Activated naive CD8-positive, alpha-beta T cell treated with anti-CD3 and anti-CD28 coated beads, Interleukin-2, amount 10 ng/mL, durations not matched to agents 7 days and 5 days (primary cell): Measurements from ENCODE around the gene FAM221A. TPM values are rescaled to one million over a fixed set of nuclear protein-coding genes. Genes with fewer than 3 reads are reported as not detected.
"Not testable (repeated sequence)": the region's sequence is repeated elsewhere in the genome, so short reads cannot be mapped to it uniquely, and the experiment has no call there.

Source experiments
- ATAC-seq: fragments of 150-1000 bp; cut with Tn5 transposase; one replicate; pipeline ENCODE4 v1.10.0; 2021; ENCODE audit warnings: low read depth, moderate library complexity
- POLR2A ChIA-PET: fragments of 350-600 bp; sonication (Branson Sonifier 250); formaldehyde crosslinking; loops from one replicate; lab custom pipeline; 2021; ENCODE audit warnings: antibody characterized with exemption; lab: Charles Lee
- DNase-seq: peaks from one replicate; pipeline ENCODE4 v3.0.0; 2021
- H3K27ac Mint-ChIP-seq: one replicate; pipeline ENCODE4 v1.8.0; 2022; ENCODE audit warnings: mild to moderate bottlenecking, mixed read lengths
- H3K27me3 Mint-ChIP-seq: one replicate; pipeline ENCODE4 v1.8.0; 2022; ENCODE audit warnings: mild to moderate bottlenecking, moderate library complexity, mixed read lengths
- H3K36me3 Mint-ChIP-seq: one replicate; pipeline ENCODE4 v1.8.0; 2021; ENCODE audit warnings: mild to moderate bottlenecking, mixed read lengths
- H3K4me1 Mint-ChIP-seq: one replicate; pipeline ENCODE4 v1.8.0; 2021; ENCODE audit warnings: mixed read lengths
- H3K4me3 Mint-ChIP-seq: one replicate; pipeline ENCODE4 v1.8.0; 2022; ENCODE audit warnings: mild to moderate bottlenecking, moderate library complexity, mixed read lengths
- H3K9me3 Mint-ChIP-seq: one replicate; pipeline ENCODE4 v1.8.0; 2021; ENCODE audit warnings: mixed read lengths
- total RNA-seq, 2 experiments: library from RNA; stranded (reverse); gene quantifications; one replicate each; pipeline ENCODE4 v1.2.3, GENCODE V29; 2021

The FAM221A gene
- total RNA-seq, 2 experiments from 2014 or later = 5.8 to 6.2 TPM

DNA sequence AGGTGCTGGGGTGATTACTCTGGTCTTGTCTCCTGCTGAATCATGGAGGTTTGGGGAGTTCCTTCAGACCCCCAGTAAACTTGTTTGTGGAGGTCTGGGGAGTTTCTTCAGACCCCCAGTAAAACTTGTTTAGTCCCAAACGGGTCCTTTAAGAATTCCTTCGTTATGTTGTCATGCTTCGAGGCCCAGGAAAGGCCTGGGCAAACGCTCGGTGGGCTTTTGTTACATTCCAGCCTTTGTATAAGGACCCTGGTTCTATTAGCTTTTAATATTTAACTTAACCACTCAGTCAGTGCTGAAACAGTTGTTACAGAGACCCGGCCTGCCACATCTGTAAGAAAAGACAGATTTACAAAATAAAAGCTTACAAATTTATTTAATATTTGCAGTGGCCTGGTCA, 4.0 kb downstream of the FAM221A start:
- H3K27me3 Mint-ChIP-seq, H3K36me3 Mint-ChIP-seq, POLR2A ChIA-PET: not testable (repeated sequence)

DNA sequence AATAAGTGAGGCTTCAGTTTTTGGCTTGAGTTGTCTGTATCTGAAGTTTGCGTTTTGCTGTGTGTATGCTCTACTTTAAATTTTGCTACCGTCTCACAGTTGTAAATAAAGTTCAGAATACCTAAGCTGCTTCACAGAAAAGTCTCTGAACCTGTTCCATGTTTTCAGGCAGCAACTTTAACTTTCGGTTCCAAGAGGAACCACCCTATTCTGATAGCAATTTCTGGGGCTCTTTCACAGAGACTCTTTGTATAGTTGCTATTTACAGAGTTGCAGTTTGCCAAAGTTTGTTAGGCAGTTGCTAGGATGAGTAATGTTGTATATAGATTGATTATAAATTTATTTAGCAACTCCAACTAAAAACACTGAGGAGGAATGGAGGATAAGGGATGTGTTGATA, 5.7 kb downstream of the FAM221A start:
- peaks cover 7% of the 10 kb centered on the region for H3K36me3 Mint-ChIP-seq
- no peaks in the 10 kb centered on the region for H3K27me3 Mint-ChIP-seq
- no peaks in the 10 kb centered on the region for H3K9me3 Mint-ChIP-seq
- H3K27ac Mint-ChIP-seq = no peak overlapping the region
- peaks cover 2% of the 10 kb centered on the region for H3K4me1 Mint-ChIP-seq
- POLR2A ChIA-PET = no interaction called here
- ATAC-seq (no peak), DNase-seq (no peak)
- H3K4me3 Mint-ChIP-seq = no peak overlapping the region

More for the DNA sequence above, 4.0 kb downstream of the FAM221A start:
- not testable (repeated sequence) for H3K27ac Mint-ChIP-seq, ATAC-seq, H3K9me3 Mint-ChIP-seq, H3K4me3 Mint-ChIP-seq, DNase-seq, H3K4me1 Mint-ChIP-seq

DNA sequence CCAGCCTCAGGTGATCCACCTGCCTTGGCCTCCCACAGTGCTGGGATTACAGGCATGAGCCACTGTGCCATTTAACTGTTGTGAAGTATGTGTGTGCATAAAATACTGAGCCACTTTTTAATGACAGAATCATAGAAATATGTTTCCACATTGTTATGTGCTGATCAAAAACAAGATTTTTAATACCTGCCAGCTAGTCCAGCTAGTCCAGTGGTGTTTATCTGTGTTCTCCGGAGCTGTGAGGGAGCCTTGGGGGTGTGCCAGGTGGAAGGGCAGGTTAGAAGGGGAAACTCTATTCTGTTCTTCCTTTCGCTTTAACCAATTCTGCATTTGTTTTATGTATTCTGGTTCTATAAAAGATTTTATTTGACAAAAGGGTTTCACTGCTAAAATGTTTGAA, 7.0 kb downstream of the FAM221A start:
- POLR2A ChIA-PET = no interaction called here
- no peak overlapping the region for H3K4me3 Mint-ChIP-seq
- no peaks in the 10 kb centered on the region for H3K9me3 Mint-ChIP-seq
- H3K27ac Mint-ChIP-seq = no peak overlapping the region
- no peak for DNase-seq
- H3K36me3 Mint-ChIP-seq = peaks cover 7% of the 10 kb centered on the region
- ATAC-seq = no peak
- H3K4me1 Mint-ChIP-seq = peaks cover 1% of the 10 kb centered on the region
- no peaks in the 10 kb centered on the region for H3K27me3 Mint-ChIP-seq

DNA sequence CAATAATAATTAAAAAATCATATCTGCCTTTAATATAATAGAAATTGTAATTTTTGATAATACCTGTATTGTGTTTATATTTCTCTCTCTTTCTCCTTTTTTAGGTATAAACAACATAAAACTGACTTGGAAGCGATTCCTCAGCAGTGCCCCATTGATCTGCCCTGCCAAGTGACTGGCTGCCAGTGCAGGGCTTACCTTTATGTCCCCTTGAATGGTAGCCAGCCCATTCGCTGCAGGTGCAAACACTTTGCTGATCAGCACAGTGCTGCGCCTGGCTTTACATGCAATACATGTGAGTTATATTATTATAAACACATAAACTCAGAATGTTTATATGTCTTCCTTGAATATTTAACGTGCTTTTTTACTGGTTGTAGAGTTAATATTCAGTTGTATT, 9.2 kb downstream of the FAM221A start:
- no peak overlapping the region for H3K4me3 Mint-ChIP-seq
- H3K27ac Mint-ChIP-seq = no peak overlapping the region
- POLR2A ChIA-PET = no interaction called here
- peaks cover 16% of the 10 kb centered on the region for H3K36me3 Mint-ChIP-seq
- ATAC-seq (no peak), DNase-seq (no peak)
- H3K4me1 Mint-ChIP-seq = no peaks in the 10 kb centered on the region
- no peaks in the 10 kb centered on the region for H3K27me3 Mint-ChIP-seq
- no peaks in the 10 kb centered on the region for H3K9me3 Mint-ChIP-seq

DNA sequence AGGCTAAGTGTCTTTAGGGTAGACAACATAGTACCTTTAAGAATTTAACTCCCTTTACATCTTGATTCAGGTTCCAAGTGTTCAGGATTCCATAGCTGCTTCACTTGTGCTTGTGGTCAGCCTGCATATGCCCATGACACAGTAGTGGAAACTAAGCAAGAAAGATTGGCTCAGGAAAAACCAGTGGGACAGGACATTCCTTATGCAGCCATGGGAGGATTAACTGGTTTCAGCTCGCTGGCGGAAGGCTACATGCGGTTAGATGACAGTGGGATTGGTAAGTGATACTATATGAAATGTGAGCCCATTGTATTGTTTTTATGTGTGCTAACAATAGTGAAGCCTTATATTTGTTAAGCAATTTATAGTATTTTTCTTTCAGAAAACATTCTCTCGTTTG, 11.3 kb downstream of the FAM221A start:
- H3K4me3 Mint-ChIP-seq = no peak overlapping the region
- no peak overlapping the region for H3K27ac Mint-ChIP-seq
- POLR2A ChIA-PET = no interaction called here
- no peaks in the 10 kb centered on the region for H3K27me3 Mint-ChIP-seq
- no peaks in the 10 kb centered on the region for H3K4me1 Mint-ChIP-seq
- H3K36me3 Mint-ChIP-seq = peaks cover 19% of the 10 kb centered on the region
- ATAC-seq = no peak
- no peak for DNase-seq
- no peaks in the 10 kb centered on the region for H3K9me3 Mint-ChIP-seq

DNA sequence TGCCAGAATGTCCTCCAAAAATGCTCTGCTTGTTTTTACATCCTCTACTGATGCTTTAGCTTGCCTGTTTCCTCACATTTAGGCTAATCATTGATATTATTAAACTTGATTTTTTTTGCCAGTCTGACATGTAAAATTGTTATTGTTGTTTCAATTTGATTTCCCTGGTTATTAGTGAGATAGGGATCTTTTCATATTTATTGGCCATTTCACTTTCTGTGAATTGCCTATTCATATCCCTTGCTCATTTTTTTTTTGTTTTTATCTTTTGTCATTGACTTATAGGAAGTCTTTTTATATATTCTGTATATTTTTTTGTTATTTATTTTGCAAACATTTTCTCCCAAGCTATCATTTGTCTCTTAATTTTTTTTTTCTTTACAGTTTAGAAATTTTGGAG, 13.2 kb downstream of the FAM221A start:
- POLR2A ChIA-PET = no interaction called here
- H3K4me1 Mint-ChIP-seq = no peaks in the 10 kb centered on the region
- ATAC-seq = no peak
- no peak overlapping the region for H3K27ac Mint-ChIP-seq
- no peak for DNase-seq
- no peaks in the 10 kb centered on the region for H3K27me3 Mint-ChIP-seq
- no peak overlapping the region for H3K4me3 Mint-ChIP-seq
- no peaks in the 10 kb centered on the region for H3K9me3 Mint-ChIP-seq
- H3K36me3 Mint-ChIP-seq = peaks cover 16% of the 10 kb centered on the region

DNA sequence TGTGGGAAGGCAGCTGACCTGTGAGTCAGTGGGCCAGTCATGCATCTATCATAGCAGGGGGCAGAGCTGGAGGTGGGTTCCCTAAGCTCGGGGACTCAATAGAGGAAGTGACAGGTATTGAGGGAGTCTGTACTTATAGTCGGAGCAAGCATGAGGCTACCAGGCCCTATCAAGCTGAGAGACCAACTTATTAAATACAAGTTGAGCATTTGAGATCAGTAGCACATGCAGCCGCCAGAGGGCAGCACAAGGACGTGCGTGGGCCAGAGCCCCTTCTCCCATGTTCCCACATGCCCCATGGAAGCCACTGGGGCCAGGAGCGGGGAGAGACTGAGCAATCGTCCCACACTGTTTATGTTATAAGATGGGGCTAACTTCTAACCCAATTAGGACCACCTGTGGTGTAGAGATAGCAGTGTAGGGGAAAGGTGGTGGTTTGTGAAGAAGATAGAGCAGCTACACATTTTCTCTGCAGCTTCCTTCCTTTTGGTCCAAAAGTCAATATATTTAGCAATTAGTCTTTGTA, 17.0 kb downstream of the FAM221A start:
- ATAC-seq (peak; percentile 58), DNase-seq (peak; percentile 70)
- Mint-ChIP-seq H3K36me3 (peaks cover 15% of the 10 kb centered on the region), H3K4me1 (no peaks in the 10 kb centered on the region), H3K9me3 (no peaks in the 10 kb centered on the region), H3K27me3 (no peaks in the 10 kb centered on the region), H3K4me3 (no peak overlapping the region), H3K27ac (no peak overlapping the region)
- POLR2A ChIA-PET = no interaction called here

DNA sequence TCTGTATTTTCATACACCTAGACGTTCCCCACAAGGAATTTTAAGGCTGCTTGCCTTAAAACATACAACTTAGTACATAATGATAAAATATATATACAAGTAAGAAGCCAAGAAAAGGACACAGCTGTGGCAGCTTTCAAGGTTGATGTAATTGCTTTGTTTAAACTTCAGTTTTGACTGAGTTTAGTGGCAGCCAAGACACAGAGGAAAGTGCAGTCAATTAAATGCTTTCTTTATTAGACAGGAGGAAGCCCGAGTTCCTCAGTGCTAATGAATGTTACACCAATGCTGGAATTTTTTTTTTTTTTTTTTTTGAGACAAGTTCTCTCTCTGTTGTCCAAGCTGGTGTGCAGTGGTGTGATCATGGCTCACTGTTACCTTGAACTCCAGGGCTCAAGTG, 18.8 kb downstream of the FAM221A start:
- no peaks in the 10 kb centered on the region for H3K9me3 Mint-ChIP-seq
- no peak overlapping the region for H3K4me3 Mint-ChIP-seq
- no peak overlapping the region for H3K27ac Mint-ChIP-seq
- POLR2A ChIA-PET = no interaction called here
- H3K36me3 Mint-ChIP-seq = peaks cover 14% of the 10 kb centered on the region
- ATAC-seq (no peak), DNase-seq (no peak)
- no peaks in the 10 kb centered on the region for H3K27me3 Mint-ChIP-seq
- no peaks in the 10 kb centered on the region for H3K4me1 Mint-ChIP-seq

DNA sequence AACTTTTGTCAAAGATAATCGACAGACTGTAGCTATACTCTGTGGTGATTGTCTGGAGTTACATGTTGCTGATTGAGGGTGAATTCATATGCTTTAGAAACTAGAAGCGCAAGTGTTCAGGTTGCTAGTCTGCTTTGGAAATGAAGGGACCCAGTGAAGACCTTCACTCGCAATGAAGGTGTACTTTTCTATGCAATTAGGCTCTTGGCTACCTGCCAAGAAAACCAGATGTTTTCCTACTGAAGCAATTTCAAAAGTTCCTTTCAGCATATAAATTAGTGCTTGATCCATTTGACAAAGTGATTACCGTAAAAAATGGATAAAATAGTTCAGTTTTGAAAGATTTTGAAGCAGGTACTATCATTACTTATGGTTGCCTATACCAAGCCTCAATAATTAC, 20.0 kb downstream of the FAM221A start:
- POLR2A ChIA-PET = no interaction called here
- no peaks in the 10 kb centered on the region for H3K27me3 Mint-ChIP-seq
- no peaks in the 10 kb centered on the region for H3K4me1 Mint-ChIP-seq
- no peak for ATAC-seq
- no peak overlapping the region for H3K4me3 Mint-ChIP-seq
- no peak overlapping the region for H3K27ac Mint-ChIP-seq
- peaks cover 9% of the 10 kb centered on the region for H3K9me3 Mint-ChIP-seq
- H3K36me3 Mint-ChIP-seq = peaks cover 22% of the 10 kb centered on the region
- DNase-seq = no peak

DNA sequence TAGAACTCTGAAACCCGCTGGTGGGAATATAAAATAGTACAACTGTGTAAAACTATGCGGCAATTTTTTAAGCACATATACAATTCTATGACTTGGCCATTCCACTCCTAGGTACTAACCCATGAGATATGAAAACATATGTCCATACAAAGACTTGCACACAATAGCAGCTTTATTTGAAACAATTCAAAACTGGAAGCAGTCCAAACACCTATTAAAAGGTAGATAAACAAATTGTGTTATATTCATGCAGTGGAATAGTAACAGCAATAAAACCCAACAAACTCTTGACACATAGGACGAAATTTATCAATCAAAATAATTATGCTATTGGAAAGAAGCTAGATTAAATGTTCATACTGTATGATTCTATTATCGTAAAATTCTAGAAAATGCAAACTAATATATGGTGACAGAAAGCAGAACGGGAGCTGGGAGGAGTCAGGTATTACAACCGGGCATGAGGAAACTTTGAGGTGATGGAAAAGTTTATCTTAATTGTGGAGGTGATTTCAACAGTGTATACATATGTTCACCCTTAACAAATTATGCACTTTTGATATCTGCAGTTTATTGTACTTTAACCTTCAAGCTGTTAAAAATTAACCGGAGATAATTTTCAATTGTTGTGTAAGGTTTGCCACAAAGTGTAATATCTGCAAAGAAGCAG, 29.2 kb downstream of the FAM221A start:
- no peak overlapping the region for H3K27ac Mint-ChIP-seq
- peaks cover 17% of the 10 kb centered on the region for H3K36me3 Mint-ChIP-seq
- H3K4me3 Mint-ChIP-seq = no peak overlapping the region
- POLR2A ChIA-PET = no interaction called here
- DNase-seq = no peak
- no peaks in the 10 kb centered on the region for H3K27me3 Mint-ChIP-seq
- peaks cover 17% of the 10 kb centered on the region for H3K9me3 Mint-ChIP-seq
- ATAC-seq = no peak
- H3K4me1 Mint-ChIP-seq = no peaks in the 10 kb centered on the region

DNA sequence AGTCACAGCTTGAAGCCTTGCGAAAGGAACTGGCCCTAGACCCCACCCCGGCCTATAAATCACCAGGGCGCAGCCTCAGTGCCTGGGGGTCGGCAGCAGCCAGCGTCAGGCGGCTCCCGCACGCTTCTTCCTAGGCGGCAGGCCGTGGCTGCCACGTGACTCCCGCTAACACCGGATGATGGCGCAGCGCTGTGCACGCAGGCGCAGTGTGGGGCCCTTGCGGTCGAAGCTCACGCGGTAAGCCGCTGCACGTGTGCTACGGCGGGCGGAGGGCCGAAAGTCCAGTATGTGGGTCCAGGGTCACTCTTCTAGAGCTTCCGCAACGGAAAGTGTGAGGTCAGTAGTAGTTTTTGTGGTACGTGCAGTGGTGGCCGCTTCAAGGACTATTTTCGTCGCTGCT, 30.0 kb downstream of the FAM221A start, which contains the start of gene STK31:
TSS of gene STK31 (plus strand) at position 220 of the 400 bp plus-strand sequence. CDS start at position 287, 67 bp downstream.
- DNase-seq (no peak), ATAC-seq (no peak)
- POLR2A ChIA-PET = no interaction called here
- no peak within 1 kb of the TSS for H3K4me3 Mint-ChIP-seq
- H3K27ac Mint-ChIP-seq = no peak within 1 kb of the TSS
- peaks cover 9% of the 10 kb centered on the region for H3K36me3 Mint-ChIP-seq
- no peaks in the 10 kb centered on the region for H3K27me3 Mint-ChIP-seq
- no peaks in the 10 kb centered on the region for H3K4me1 Mint-ChIP-seq
- H3K9me3 Mint-ChIP-seq = peaks cover 11% of the 10 kb centered on the region

DNA sequence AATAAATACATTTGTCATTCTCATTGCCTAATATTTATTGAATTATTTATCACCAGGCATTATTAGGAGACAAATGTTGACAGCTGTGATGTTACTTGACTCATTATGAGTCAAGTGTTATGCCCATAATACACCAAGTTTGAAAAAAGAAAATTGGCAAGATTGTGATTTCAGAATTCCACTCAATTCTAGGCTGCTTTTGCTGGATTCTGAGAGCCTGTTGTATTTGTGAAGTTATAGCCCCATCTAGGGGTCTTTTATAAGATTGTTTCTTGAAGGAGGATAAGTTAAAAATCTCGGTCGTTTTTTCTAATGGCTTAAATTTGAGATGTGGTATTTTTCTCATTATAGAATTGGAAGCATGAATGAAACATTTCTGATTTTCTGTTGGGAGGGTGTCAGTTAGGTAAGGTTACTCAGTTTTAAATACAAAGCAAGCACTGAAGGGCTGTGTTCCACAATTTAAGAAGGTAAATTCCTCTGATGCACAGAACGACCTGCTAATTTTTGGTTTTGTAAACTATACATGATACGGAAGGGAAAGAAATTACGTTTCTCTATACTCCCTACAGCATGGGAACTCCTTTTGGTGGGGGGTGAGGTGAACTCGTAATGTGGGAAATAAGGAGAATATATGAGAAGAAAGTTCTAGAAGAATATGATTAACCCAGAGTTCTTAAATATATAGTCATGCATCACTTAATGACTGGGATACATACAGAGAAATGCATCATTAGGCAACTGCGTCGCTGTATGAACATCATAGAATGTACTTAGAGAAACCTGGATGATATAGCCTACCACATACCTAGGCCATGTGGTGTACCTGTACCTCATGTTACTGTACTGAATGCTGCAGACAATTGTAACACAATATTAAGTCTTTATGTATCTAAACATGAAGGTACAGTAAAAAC, 32.6 kb downstream of the FAM221A start:
- DNase-seq (no peak), ATAC-seq (no peak)
- Mint-ChIP-seq H3K4me1 (no peaks in the 10 kb centered on the region), H3K9me3 (no peaks in the 10 kb centered on the region), H3K27me3 (no peaks in the 10 kb centered on the region), H3K27ac (no peak overlapping the region), H3K36me3 (no peaks in the 10 kb centered on the region), H3K4me3 (no peak overlapping the region)
- POLR2A ChIA-PET = no interaction called here

DNA sequence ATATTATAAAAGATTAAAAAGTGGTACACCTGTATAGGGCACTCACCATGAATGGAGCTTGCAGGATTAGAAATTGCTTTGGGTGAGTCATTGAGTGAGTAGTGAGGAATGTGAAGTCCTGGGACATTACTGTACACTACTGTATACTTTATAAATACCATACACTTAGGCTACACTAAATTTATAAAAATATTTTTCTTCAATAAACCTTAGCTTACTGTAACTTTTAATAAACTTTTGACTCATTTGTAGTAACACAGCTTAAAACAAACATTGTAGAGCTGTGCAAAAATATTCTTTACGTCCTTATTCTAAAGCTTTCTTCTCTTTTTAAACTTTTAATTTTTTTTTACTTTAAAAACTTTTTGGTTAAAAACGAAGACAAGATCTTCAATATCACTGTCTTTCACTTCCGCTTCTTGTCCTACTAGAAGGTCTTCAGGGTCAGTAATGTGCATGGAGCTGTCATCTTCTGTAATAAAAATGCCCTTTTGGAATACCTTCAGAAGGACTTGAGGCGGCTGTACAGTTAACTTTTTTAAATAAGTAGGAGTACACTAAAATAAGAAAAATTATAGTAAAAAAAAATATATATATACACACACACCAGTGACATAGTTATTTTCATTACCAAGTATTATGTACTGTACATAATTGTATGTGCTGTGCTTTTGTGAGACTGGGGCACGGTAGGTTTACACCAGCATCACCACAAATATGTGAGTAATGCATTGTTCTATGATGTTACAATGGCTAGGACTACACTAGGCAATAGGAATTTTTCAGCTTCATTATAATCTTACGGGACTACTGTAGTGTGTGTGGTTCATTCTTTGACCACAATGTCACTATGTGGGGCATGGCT, 33.5 kb downstream of the FAM221A start:
- Mint-ChIP-seq H3K4me3 (no peak overlapping the region), H3K4me1 (no peaks in the 10 kb centered on the region), H3K27me3 (no peaks in the 10 kb centered on the region), H3K36me3 (no peaks in the 10 kb centered on the region), H3K9me3 (no peaks in the 10 kb centered on the region), H3K27ac (no peak overlapping the region)
- DNase-seq (no peak), ATAC-seq (no peak)
- POLR2A ChIA-PET = no interaction called here
